CD4-positive, CD25-positive, alpha-beta regulatory T cell (primary cell): Measurements from ENCODE around the gene TMEM140. TPM values are rescaled to one million over a fixed set of nuclear protein-coding genes. Genes with fewer than 3 reads are reported as not detected.

ENCODE experiments used
- ATAC-seq, 2 donors: fragments of 150-1000 bp; cut with Tn5 transposase; one replicate each; pipeline ENCODE4 v1.10.0; 2021; ENCODE audit warnings: low read depth in 2 of 2, moderate number of reproducible peaks in 2 of 2, moderate library complexity in 1 of 2
- DNase-seq, 3 donors: peaks; one replicate each; pipeline versions ENCODE4 v3.0.0 to v3.0.0-alpha.2; 2012 to 2022; ENCODE audit warnings: mixed read lengths in 1 of 3
- H3K27ac ChIP-seq: one replicate; pipeline ENCODE4 v1.7.0; 2013; ENCODE audit warnings: mild to moderate bottlenecking, low read length; ENCODE audit not compliant: insufficient read depth, poor library complexity, severe bottlenecking
- H3K27me3 ChIP-seq: one replicate; pipeline ENCODE4 v1.7.0; 2013; ENCODE audit warnings: low read length; ENCODE audit not compliant: control insufficient read depth, insufficient read depth
- H3K36me3 ChIP-seq: one replicate; pipeline ENCODE4 v1.7.0; 2013; ENCODE audit warnings: mild to moderate bottlenecking, low read length, moderate library complexity; ENCODE audit not compliant: control insufficient read depth, insufficient read depth
- H3K4me1 ChIP-seq: 2 replicates; pipeline ENCODE4 v1.7.0; 2013; ENCODE audit warnings: mild to moderate bottlenecking, low read length; ENCODE audit not compliant: insufficient read depth, control insufficient read depth, poor library complexity, severe bottlenecking
- H3K4me3 ChIP-seq: one replicate; pipeline ENCODE4 v1.7.0; 2013; ENCODE audit warnings: low read depth, mild to moderate bottlenecking, low read length, moderate library complexity
- H3K9me3 ChIP-seq, 2 experiments: 1 replicate in 1 of 2; 2 replicates in 1 of 2; pipeline ENCODE4 v1.7.0; 2013; ENCODE audit warnings: low read length in 2 of 2, mild to moderate bottlenecking in 1 of 2, moderate library complexity in 1 of 2; ENCODE audit not compliant: control insufficient read depth in 2 of 2
- H3K27ac Mint-ChIP-seq, 3 donors: one replicate each; pipeline ENCODE4 v1.8.0; 2020 to 2022; ENCODE audit warnings: mild to moderate bottlenecking in 3 of 3, mixed read lengths in 3 of 3, moderate library complexity in 2 of 3
- H3K27me3 Mint-ChIP-seq: one replicate; pipeline ENCODE4 v1.8.0; 2022; ENCODE audit warnings: mild to moderate bottlenecking, mixed read lengths
- H3K36me3 Mint-ChIP-seq: one replicate; pipeline ENCODE4 v1.8.0; 2020; ENCODE audit warnings: mixed read lengths
- H3K4me1 Mint-ChIP-seq, 4 donors: one replicate each; pipeline ENCODE4 v1.8.0; 2020 to 2022; ENCODE audit warnings: mixed read lengths in 4 of 4, mild to moderate bottlenecking in 1 of 4
- H3K4me3 Mint-ChIP-seq, 4 donors: one replicate each; pipeline ENCODE4 v1.8.0; 2020 to 2022; ENCODE audit warnings: mild to moderate bottlenecking in 4 of 4, mixed read lengths in 4 of 4, moderate library complexity in 3 of 4
- H3K9me3 Mint-ChIP-seq, 7 donors: one replicate each; pipeline ENCODE4 v1.8.0; 2020 to 2022; ENCODE audit warnings: mixed read lengths in 7 of 7, mild to moderate bottlenecking in 3 of 7, moderate library complexity in 2 of 7
- polyA plus RNA-seq, 4 donors: library from polyadenylated mRNA; unstranded; fragments of 300-500 nt; fragmentation: Illumina TruSeq; gene quantifications; one replicate each; pipeline ENCODE4 v1.2.3, GENCODE V29; 2021
- total RNA-seq: library from RNA; stranded (reverse); gene quantifications from one replicate; pipeline ENCODE4 v1.2.3, GENCODE V29; 2022

TMEM140 gene
- total and polyA plus RNA-seq, 5 donors from 2014 or later, result 18.9 to 44.7 (median 36.6) TPM

DNA sequence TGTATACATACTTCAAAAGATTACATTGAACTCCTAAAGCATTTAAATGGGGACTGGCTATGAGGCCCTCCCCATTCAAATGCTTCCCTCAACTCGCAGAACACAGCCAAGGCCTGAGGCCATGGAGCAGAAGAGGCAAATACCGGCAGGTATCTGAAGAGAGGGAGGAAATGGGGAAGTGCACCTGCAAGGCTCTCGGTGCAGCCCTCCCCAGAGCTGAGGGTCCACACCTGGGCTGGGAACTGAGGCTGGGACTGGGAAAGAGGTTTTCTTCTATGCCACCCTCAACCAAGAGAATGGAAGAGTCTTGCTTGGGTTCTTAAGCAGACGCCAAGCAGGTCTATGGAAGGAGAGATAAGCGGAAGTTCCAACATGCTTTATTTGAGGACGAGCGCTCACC is 35.6 kb downstream of the TMEM140 start:
- H3K4me3 ChIP-seq, result no peak overlapping the region
- peaks cover 4 to 37% (median 7%) of the 10 kb centered on the region in 7 donors for H3K9me3 Mint-ChIP-seq
- H3K9me3 ChIP-seq, result peaks cover 23 to 44% of the 10 kb centered on the region in 2 experiments
- H3K4me1 Mint-ChIP-seq, result no peaks in the 10 kb centered on the region
- H3K4me1 ChIP-seq, result no peaks in the 10 kb centered on the region
- no peak overlapping the region for H3K27ac ChIP-seq
- H3K27ac Mint-ChIP-seq, result peak overlapping the region in 1 of 3 donors; percentile 15
- no peak for ATAC-seq
- no peaks in the 10 kb centered on the region for H3K27me3 ChIP-seq
- peaks cover 43% of the 10 kb centered on the region for H3K36me3 ChIP-seq
- no peak for DNase-seq
- no peak overlapping the region for H3K4me3 Mint-ChIP-seq
- H3K36me3 Mint-ChIP-seq, result peaks cover 62% of the 10 kb centered on the region
- H3K27me3 Mint-ChIP-seq, result no peaks in the 10 kb centered on the region

- Mint-ChIP-seq H3K9me3 (peaks cover 1 to 32% (median 7%) of the 10 kb centered on the region in 7 donors), H3K27ac (no peak overlapping the region), H3K27me3 (no peaks in the 10 kb centered on the region), H3K4me3 (no peak overlapping the region), H3K36me3 (peaks cover 68% of the 10 kb centered on the region), H3K4me1 (no peaks in the 10 kb centered on the region)
- H3K27ac ChIP-seq, result no peak overlapping the region
- H3K36me3 ChIP-seq, result peaks cover 52% of the 10 kb centered on the region
- no peak for ATAC-seq
- no peak overlapping the region for H3K4me3 ChIP-seq
- H3K9me3 ChIP-seq, result peaks cover 23 to 39% of the 10 kb centered on the region in 2 experiments
- DNase-seq, result no peak
- H3K4me1 ChIP-seq, result no peaks in the 10 kb centered on the region
- H3K27me3 ChIP-seq, result no peaks in the 10 kb centered on the region
Measured at GRCh38 chr7:135184254-135184841, 36.5 kb downstream of the TMEM140 start.

- Mint-ChIP-seq H3K9me3 (peaks cover 0 to 24% (median 5%) of the 10 kb centered on the region in 7 donors), H3K27me3 (no peaks in the 10 kb centered on the region), H3K4me1 (peaks cover 0 to 5% (median 2%) of the 10 kb centered on the region in 4 donors), H3K4me3 (no peak overlapping the region), H3K36me3 (peaks cover 79% of the 10 kb centered on the region), H3K27ac (peak overlapping the region in 1 of 3 donors; percentile 62)
- H3K27me3 ChIP-seq, result no peaks in the 10 kb centered on the region
- DNase-seq, result no peak
- peaks cover 15 to 26% of the 10 kb centered on the region in 2 experiments for H3K9me3 ChIP-seq
- no peak overlapping the region for H3K4me3 ChIP-seq
- H3K4me1 ChIP-seq, result no peaks in the 10 kb centered on the region
- peaks cover 59% of the 10 kb centered on the region for H3K36me3 ChIP-seq
- no peak overlapping the region for H3K27ac ChIP-seq
- ATAC-seq, result no peak
Measured at GRCh38 chr7:135185471-135186260, 37.8 kb downstream of the TMEM140 start.

DNA sequence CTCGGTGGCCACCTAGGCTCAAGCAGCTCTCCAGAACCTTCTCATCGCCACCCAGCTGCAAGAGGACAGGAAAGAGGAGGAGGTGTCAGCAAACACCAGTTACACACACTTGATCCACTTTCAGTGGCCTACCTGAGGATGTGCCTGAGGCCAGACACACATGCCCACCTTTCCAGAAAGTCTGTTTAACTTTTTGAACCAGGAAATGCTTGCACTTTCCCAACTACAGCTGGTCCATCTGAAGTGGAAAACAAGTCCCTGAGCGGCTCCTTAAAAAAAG is 38.3 kb downstream of the TMEM140 start:
- H3K4me1 ChIP-seq, result no peaks in the 10 kb centered on the region
- no peak overlapping the region for H3K4me3 Mint-ChIP-seq
- H3K36me3 Mint-ChIP-seq, result peaks cover 82% of the 10 kb centered on the region
- no peak for DNase-seq
- peaks cover 59% of the 10 kb centered on the region for H3K36me3 ChIP-seq
- H3K9me3 ChIP-seq, result peaks cover 10 to 21% of the 10 kb centered on the region in 2 experiments
- H3K9me3 Mint-ChIP-seq, result peaks cover 0 to 19% (median 5%) of the 10 kb centered on the region in 7 donors
- H3K27me3 Mint-ChIP-seq, result no peaks in the 10 kb centered on the region
- peak overlapping the region in 1 of 3 donors; percentile 62 for H3K27ac Mint-ChIP-seq
- ATAC-seq, result no peak
- peaks cover 0 to 6% (median 4%) of the 10 kb centered on the region in 4 donors for H3K4me1 Mint-ChIP-seq
- H3K27me3 ChIP-seq, result no peaks in the 10 kb centered on the region
- no peak overlapping the region for H3K27ac ChIP-seq
- H3K4me3 ChIP-seq, result no peak overlapping the region

GRCh38 chr7:135186841-135187253 is 39.0 kb downstream of the TMEM140 start:
- Mint-ChIP-seq H3K9me3 (peaks cover 0 to 13% (median 3%) of the 10 kb centered on the region in 7 donors), H3K27me3 (no peaks in the 10 kb centered on the region), H3K4me1 (peaks cover 0 to 10% (median 4%) of the 10 kb centered on the region in 4 donors), H3K4me3 (no peak overlapping the region), H3K27ac (peak overlapping the region in 1 of 3 donors; percentile 53), H3K36me3 (peaks cover 81% of the 10 kb centered on the region)
- Histone ChIP-seq H3K9me3 (peaks cover 3 to 14% of the 10 kb centered on the region in 2 experiments), H3K4me3 (no peak overlapping the region), H3K27ac (no peak overlapping the region), H3K36me3 (peaks cover 59% of the 10 kb centered on the region), H3K27me3 (no peaks in the 10 kb centered on the region), H3K4me1 (no peaks in the 10 kb centered on the region)
- ATAC-seq, result peak in 1 of 2 donors; percentile 37
- no peak for DNase-seq

DNA sequence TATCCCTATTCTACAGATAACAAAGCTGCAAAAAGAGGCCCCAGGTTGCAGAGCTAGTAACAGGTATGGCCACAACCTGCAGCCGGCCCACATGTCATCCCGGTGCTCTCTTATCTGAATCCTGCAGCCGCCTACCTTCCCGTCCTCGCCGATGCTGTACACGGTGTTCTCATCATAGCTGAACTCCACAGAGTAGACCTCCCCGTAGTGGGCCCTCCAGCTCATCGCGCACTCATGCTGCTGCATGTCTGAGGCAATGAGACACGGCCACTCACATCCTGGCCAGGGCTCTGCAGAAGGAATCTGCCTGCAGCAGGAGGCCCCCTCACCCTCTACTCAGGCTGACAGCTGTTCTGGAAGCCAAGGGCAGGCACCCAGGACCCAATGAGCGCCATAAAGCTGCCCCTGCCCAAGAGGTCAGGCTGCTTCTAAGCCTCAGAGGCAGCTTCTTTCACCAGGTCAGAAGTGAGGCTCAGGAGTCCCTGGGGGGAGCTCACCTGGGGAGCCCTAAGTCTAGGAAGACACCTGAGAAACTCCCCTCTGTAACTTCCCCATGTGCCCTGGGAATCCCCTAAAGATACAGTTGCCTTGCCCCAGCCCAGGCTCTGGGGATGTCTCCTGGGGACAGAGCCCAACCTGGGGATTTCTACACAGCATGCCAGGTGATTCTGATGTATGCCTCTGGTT is 40.6 kb downstream of the TMEM140 start:
- no peaks in the 10 kb centered on the region for H3K27me3 Mint-ChIP-seq
- H3K27ac Mint-ChIP-seq, result no peak overlapping the region
- no peaks in the 10 kb centered on the region for H3K27me3 ChIP-seq
- peaks cover 0 to 11% (median 4%) of the 10 kb centered on the region in 4 donors for H3K4me1 Mint-ChIP-seq
- peaks cover 0 to 4% of the 10 kb centered on the region in 2 experiments for H3K9me3 ChIP-seq
- peaks cover 54% of the 10 kb centered on the region for H3K36me3 ChIP-seq
- DNase-seq, result no peak
- H3K4me3 ChIP-seq, result no peak overlapping the region
- no peak overlapping the region for H3K27ac ChIP-seq
- ATAC-seq, result no peak
- H3K9me3 Mint-ChIP-seq, result peaks cover 0 to 3% (median 0%) of the 10 kb centered on the region in 7 donors
- H3K4me3 Mint-ChIP-seq, result no peak overlapping the region
- H3K4me1 ChIP-seq, result no peaks in the 10 kb centered on the region
- peaks cover 81% of the 10 kb centered on the region for H3K36me3 Mint-ChIP-seq

GRCh38 chr7:135189221-135189662 is 41.4 kb downstream of the TMEM140 start:
- Histone ChIP-seq H3K4me3 (no peak overlapping the region), H3K9me3 (peaks cover 0 to 1% of the 10 kb centered on the region in 2 experiments), H3K27me3 (no peaks in the 10 kb centered on the region), H3K4me1 (no peaks in the 10 kb centered on the region), H3K27ac (no peak overlapping the region), H3K36me3 (peaks cover 52% of the 10 kb centered on the region)
- Mint-ChIP-seq H3K27ac (no peak overlapping the region), H3K4me1 (peaks cover 0 to 11% (median 6%) of the 10 kb centered on the region in 4 donors), H3K9me3 (peaks cover 0 to 1% (median 0%) of the 10 kb centered on the region in 7 donors), H3K27me3 (no peaks in the 10 kb centered on the region), H3K36me3 (peaks cover 81% of the 10 kb centered on the region), H3K4me3 (no peak overlapping the region)
- ATAC-seq (no peak), DNase-seq (no peak)
